ENCODE measurements around the gene NSG2. TPM values are rescaled to one million over a fixed set of nuclear protein-coding genes. Genes with fewer than 3 reads are reported as not detected.

NSG2 gene
- total RNA-seq, 4 donors from 2014 or later = 3.4 to 5.4 (median 3.9) TPM

DNA sequence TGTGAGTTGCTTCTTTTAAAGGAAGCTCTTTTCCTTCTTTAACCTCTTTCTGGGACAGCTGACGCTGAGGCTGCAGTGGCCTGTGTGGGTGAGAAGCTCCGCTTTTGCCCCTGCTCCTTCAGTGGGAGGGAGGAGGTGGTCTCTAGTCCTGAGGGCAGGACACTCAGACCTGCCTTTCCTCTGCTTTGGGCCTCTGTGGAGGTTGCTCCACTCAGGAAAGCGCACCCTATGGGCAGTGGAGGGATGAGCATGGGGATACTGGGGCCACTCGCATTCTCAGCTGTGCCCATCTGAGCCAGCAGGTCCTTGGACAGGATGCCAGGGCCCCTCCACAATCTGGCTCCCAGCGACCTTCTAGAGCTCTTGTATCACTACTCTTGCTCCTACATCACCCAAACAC lies 111.5 kb downstream of the NSG2 start:
- no peak for DNase-seq (ENCODE audit: extremely low spot score)
- H3K36me3 ChIP-seq = no peaks in the 10 kb centered on the region

More for the DNA sequence above, 111.5 kb downstream of the NSG2 start:
- intact Hi-C loops (cut with DNase I) = no loop called here
- no peaks in the 10 kb centered on the region for H3K4me1 ChIP-seq
- peaks cover 0 to 4% (median 0%) of the 10 kb centered on the region in 4 donors for H3K27me3 ChIP-seq
- no peak overlapping the region for H3K4me3 ChIP-seq
- TF ChIP-seq EP300 (IDR thresholded peaks at IDR 0.05) = no peak
- TF ChIP-seq POLR2AphosphoS5 (IDR thresholded peaks at IDR 0.05) = no peak
- no peak for TF ChIP-seq POLR2A (IDR thresholded peaks at IDR 0.05; ENCODE audit: low read depth)
- no peak for TF ChIP-seq CTCF (IDR thresholded peaks at IDR 0.05)
- peaks cover 0 to 19% (median 8%) of the 10 kb centered on the region in 4 donors for H3K9me3 ChIP-seq
- no peak overlapping the region for H3K27ac ChIP-seq (replicated peaks in 1 of 4)
- WGBS = 78% methylated on average over 5 of the region's 5 CpGs

Other genes starting within 250 kb of the NSG2 start
- 10 to 100 TPM; 44.9 to 96.4 (median 54.4) TPM for gene CPEB4, start 157.4 kb upstream of the NSG2 start, total RNA-seq
- not detected for gene C5orf47, start 56.5 kb upstream of the NSG2 start, total RNA-seq

Measured in esophagus muscularis mucosa (tissue), 4 donors.